Measurements from ENCODE around the gene CCDC149. TPM values are rescaled to one million over a fixed set of nuclear protein-coding genes. Genes with fewer than 3 reads are reported as not detected.

Gene CCDC149
- total RNA-seq, 1 experiment from 2014 or later = 9.8 TPM

DNA sequence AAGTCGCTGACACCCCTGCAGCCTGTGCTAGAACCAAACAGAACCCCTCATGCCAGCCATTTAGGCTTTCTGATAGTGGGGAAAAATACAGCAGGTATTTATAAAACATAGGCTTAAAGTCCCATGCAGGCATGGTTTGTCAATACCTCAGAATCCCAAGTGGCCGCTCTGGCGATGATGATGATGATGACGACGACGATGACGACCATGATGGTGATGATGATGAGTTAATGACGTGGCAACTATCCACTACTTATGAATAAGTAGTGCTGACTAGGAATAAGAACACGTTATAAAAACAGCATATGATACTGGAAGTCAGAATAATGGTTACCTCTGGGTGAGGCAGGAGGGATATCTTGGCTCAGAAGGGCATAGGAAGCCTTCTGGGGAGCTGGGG lies 18.0 kb downstream of the CCDC149 start:
- no peaks in the 10 kb centered on the region for H3K9me3 ChIP-seq (ENCODE audit: insufficient read depth, low read depth)
- no peaks in the 10 kb centered on the region for H3K4me1 ChIP-seq (replicated peaks; ENCODE audit: insufficient read depth)
- no peaks in the 10 kb centered on the region for H3K79me2 ChIP-seq (ENCODE audit: low read depth)
- H3K36me3 ChIP-seq (ENCODE audit: low read depth) = 0 out of 2 replicates have a peak, but pooled peaks cover 5% of the 10 kb centered on the region
- no peaks in the 10 kb centered on the region for H4K20me1 ChIP-seq (ENCODE audit: insufficient read depth)
- H3K9me2 ChIP-seq (ENCODE audit: insufficient read depth) = no peaks in the 10 kb centered on the region
- intact Hi-C loops (cut with micrococcal nuclease; ENCODE audit: unreplicated experiment) = no loop called here
- H3K4me3 ChIP-seq = no peak overlapping the region
- H2AFZ ChIP-seq = no peak overlapping the region
- H3K4me2 ChIP-seq = no peak overlapping the region
- no peaks in the 10 kb centered on the region for H3F3A ChIP-seq (ENCODE audit: insufficient read depth, low read depth)
- no peak for DNase-seq
- ChIA-PET POLR2A (ENCODE audit: unreplicated experiment) (no interaction called here), CTCF (no interaction called here)
- TF ChIP-seq EZH2 (IDR thresholded peaks at IDR 0.05; ENCODE audit: low read depth) = no peak
- TF ChIP-seq, protein P1, sequence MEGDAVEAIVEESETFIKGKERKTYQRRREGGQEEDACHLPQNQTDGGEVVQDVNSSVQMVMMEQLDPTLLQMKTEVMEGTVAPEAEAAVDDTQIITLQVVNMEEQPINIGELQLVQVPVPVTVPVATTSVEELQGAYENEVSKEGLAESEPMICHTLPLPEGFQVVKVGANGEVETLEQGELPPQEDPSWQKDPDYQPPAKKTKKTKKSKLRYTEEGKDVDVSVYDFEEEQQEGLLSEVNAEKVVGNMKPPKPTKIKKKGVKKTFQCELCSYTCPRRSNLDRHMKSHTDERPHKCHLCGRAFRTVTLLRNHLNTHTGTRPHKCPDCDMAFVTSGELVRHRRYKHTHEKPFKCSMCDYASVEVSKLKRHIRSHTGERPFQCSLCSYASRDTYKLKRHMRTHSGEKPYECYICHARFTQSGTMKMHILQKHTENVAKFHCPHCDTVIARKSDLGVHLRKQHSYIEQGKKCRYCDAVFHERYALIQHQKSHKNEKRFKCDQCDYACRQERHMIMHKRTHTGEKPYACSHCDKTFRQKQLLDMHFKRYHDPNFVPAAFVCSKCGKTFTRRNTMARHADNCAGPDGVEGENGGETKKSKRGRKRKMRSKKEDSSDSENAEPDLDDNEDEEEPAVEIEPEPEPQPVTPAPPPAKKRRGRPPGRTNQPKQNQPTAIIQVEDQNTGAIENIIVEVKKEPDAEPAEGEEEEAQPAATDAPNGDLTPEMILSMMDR (conservative IDR thresholded peaks at IDR 0.05) = no peak
- BruUV-seq (replicated peaks) = no TSS peak
- no peaks in the 10 kb centered on the region for H3K27me3 ChIP-seq (ENCODE audit: insufficient read depth, low read depth)
- no peak overlapping the region for H3K27ac ChIP-seq

- Histone ChIP-seq H3K4me2 (no peak overlapping the region), H3K9me3 (ENCODE audit: insufficient read depth, low read depth) (no peaks in the 10 kb centered on the region), H3K4me3 (no peak overlapping the region), H3K27me3 (ENCODE audit: insufficient read depth, low read depth) (no peaks in the 10 kb centered on the region), H4K20me1 (ENCODE audit: insufficient read depth) (no peaks in the 10 kb centered on the region), H3K36me3 (ENCODE audit: low read depth) (0 out of 2 replicates have a peak, but pooled peaks cover 5% of the 10 kb centered on the region), H3K4me1 (replicated peaks; ENCODE audit: insufficient read depth) (no peaks in the 10 kb centered on the region), H3K9me2 (ENCODE audit: insufficient read depth) (no peaks in the 10 kb centered on the region), H3K79me2 (ENCODE audit: low read depth) (no peaks in the 10 kb centered on the region), H2AFZ (no peak overlapping the region), H3F3A (ENCODE audit: insufficient read depth, low read depth) (no peaks in the 10 kb centered on the region), H3K27ac (no peak overlapping the region)
- DNase-seq = no peak
- intact Hi-C loops (cut with micrococcal nuclease; ENCODE audit: unreplicated experiment) = no loop called here
- ChIA-PET POLR2A (ENCODE audit: unreplicated experiment) (no interaction called here), CTCF (no interaction called here)
- no peak for TF ChIP-seq EZH2 (IDR thresholded peaks at IDR 0.05; ENCODE audit: low read depth)
- TF ChIP-seq, protein P1 (conservative IDR thresholded peaks at IDR 0.05) = no peak
- no TSS peak for BruUV-seq (replicated peaks)
Observed at GRCh38 chr4:24894243-24894642, 18.6 kb downstream of the CCDC149 start.

DNA sequence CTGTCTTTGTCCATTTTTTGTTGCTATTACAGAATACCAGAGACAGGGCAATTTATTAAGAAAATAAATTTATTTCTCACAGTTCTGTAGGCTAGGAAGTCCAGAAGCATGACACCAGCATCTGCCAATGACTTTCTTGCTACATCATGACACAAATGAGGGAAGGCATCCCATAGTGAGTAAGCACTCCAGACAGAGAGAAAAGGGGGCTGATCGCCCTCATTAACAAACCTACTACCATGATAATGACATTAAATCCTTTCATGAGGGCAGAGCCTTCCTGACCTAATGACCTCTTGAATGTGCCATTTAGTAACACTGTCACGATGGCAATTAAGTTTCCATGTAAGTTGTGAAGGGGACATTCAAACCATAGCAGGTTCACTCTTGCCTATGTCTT lies 20.1 kb downstream of the CCDC149 start:
- CTCF ChIA-PET = no interaction called here
- H3K9me3 ChIP-seq (ENCODE audit: insufficient read depth, low read depth) = no peaks in the 10 kb centered on the region

More for the DNA sequence above, 20.1 kb downstream of the CCDC149 start:
- Histone ChIP-seq H3K27me3 (ENCODE audit: insufficient read depth, low read depth) (no peaks in the 10 kb centered on the region), H3K36me3 (ENCODE audit: low read depth) (0 out of 2 replicates have a peak, but pooled peaks cover 5% of the 10 kb centered on the region), H3K4me3 (no peak overlapping the region), H3K4me1 (replicated peaks; ENCODE audit: insufficient read depth) (no peaks in the 10 kb centered on the region), H3K4me2 (no peak overlapping the region), H3F3A (ENCODE audit: insufficient read depth, low read depth) (no peaks in the 10 kb centered on the region), H4K20me1 (ENCODE audit: insufficient read depth) (no peaks in the 10 kb centered on the region), H3K9me2 (ENCODE audit: insufficient read depth) (no peaks in the 10 kb centered on the region), H3K79me2 (ENCODE audit: low read depth) (no peaks in the 10 kb centered on the region), H3K27ac (no peak overlapping the region), H2AFZ (no peak overlapping the region)
- TF ChIP-seq, protein P1 (conservative IDR thresholded peaks at IDR 0.05) = no peak
- no peak for TF ChIP-seq EZH2 (IDR thresholded peaks at IDR 0.05; ENCODE audit: low read depth)
- BruUV-seq (replicated peaks) = no TSS peak
- intact Hi-C loops (cut with micrococcal nuclease; ENCODE audit: unreplicated experiment) = no loop called here
- POLR2A ChIA-PET (ENCODE audit: unreplicated experiment) = no interaction called here
- no peak for DNase-seq

All from PC-9 (cell line).